ENCODE data around the gene SCP2D1. TPM values are rescaled to one million over a fixed set of nuclear protein-coding genes. Genes with fewer than 3 reads are reported as not detected.

SCP2D1 gene
- total RNA-seq, 1 donor from 2014 or later, result not detected

- Mint-ChIP-seq H3K4me3 (no peak overlapping the region), H3K36me3 (ENCODE audit: low read depth) (no peaks in the 10 kb centered on the region), H3K27me3 (ENCODE audit: low read depth) (peaks cover 51% of the 10 kb centered on the region), H3K27ac (ENCODE audit: unreplicated experiment) (no peak overlapping the region), H3K9me3 (peaks cover 6% of the 10 kb centered on the region), H3K4me1 (no peaks in the 10 kb centered on the region)
- DNase-seq (ENCODE audit: low read depth, low spot score), result no peak
- no peak for TF ChIP-seq CTCF (conservative IDR thresholded peaks at IDR 0.05)
Observed at GRCh38 chr20:18853946-18854646, 40.5 kb downstream of the SCP2D1 start.

- Mint-ChIP-seq H3K36me3 (ENCODE audit: low read depth) (no peaks in the 10 kb centered on the region), H3K27ac (ENCODE audit: unreplicated experiment) (no peak overlapping the region), H3K4me3 (no peak overlapping the region), H3K4me1 (no peaks in the 10 kb centered on the region), H3K27me3 (ENCODE audit: low read depth) (peaks cover 36% of the 10 kb centered on the region), H3K9me3 (peaks cover 14% of the 10 kb centered on the region)
- TF ChIP-seq CTCF (conservative IDR thresholded peaks at IDR 0.05), result no peak
- no peak for DNase-seq (ENCODE audit: low read depth, low spot score)
Observed at GRCh38 chr20:18855882-18856281, 42.3 kb downstream of the SCP2D1 start.

GRCh38 chr20:18856873-18857272 is 43.3 kb downstream of the SCP2D1 start:
- Mint-ChIP-seq H3K4me3 (no peak overlapping the region), H3K4me1 (no peaks in the 10 kb centered on the region), H3K9me3 (peaks cover 14% of the 10 kb centered on the region), H3K27me3 (ENCODE audit: low read depth) (peaks cover 26% of the 10 kb centered on the region), H3K27ac (ENCODE audit: unreplicated experiment) (no peak overlapping the region), H3K36me3 (ENCODE audit: low read depth) (no peaks in the 10 kb centered on the region)
- no peak for DNase-seq (ENCODE audit: low read depth, low spot score)
- no peak for TF ChIP-seq CTCF (conservative IDR thresholded peaks at IDR 0.05)

GRCh38 chr20:18857640-18858039 is 44.1 kb downstream of the SCP2D1 start:
- H3K4me1 Mint-ChIP-seq, result no peaks in the 10 kb centered on the region

GRCh38 chr20:18858816-18859215 is 45.2 kb downstream of the SCP2D1 start:
- H3K9me3 Mint-ChIP-seq, result peaks cover 14% of the 10 kb centered on the region
- DNase-seq (ENCODE audit: low read depth, low spot score), result no peak
- no peaks in the 10 kb centered on the region for H3K4me1 Mint-ChIP-seq
- H3K36me3 Mint-ChIP-seq (ENCODE audit: low read depth), result no peaks in the 10 kb centered on the region
- H3K27me3 Mint-ChIP-seq (ENCODE audit: low read depth), result peaks cover 17% of the 10 kb centered on the region
- no peak for TF ChIP-seq CTCF (conservative IDR thresholded peaks at IDR 0.05)
- H3K4me3 Mint-ChIP-seq, result no peak overlapping the region
- H3K27ac Mint-ChIP-seq (ENCODE audit: unreplicated experiment), result no peak overlapping the region

More at GRCh38 chr20:18857640-18858039, 44.1 kb downstream of the SCP2D1 start:
- DNase-seq (ENCODE audit: low read depth, low spot score), result no peak
- H3K36me3 Mint-ChIP-seq (ENCODE audit: low read depth), result no peaks in the 10 kb centered on the region
- H3K27me3 Mint-ChIP-seq (ENCODE audit: low read depth), result peaks cover 20% of the 10 kb centered on the region
- TF ChIP-seq CTCF (conservative IDR thresholded peaks at IDR 0.05), result no peak
- no peak overlapping the region for H3K27ac Mint-ChIP-seq (ENCODE audit: unreplicated experiment)
- H3K9me3 Mint-ChIP-seq, result peaks cover 14% of the 10 kb centered on the region
- H3K4me3 Mint-ChIP-seq, result no peak overlapping the region

Other genes with a start within 250 kb of the SCP2D1 start
- 65.4 and 68.3 TPM in 2 replicates for gene SMIM26, start 246.4 kb upstream of the SCP2D1 start, total RNA-seq
- 68.2 and 73.4 TPM in 2 replicates for gene DTD1, start 225.7 kb upstream of the SCP2D1 start, total RNA-seq